GM19467 (cell line): ENCODE data around the gene UBB.
A peak's percentile ranks its signal among the peaks of the same experiment; 100 is the strongest.
"Not testable (repeated sequence)": the region's sequence is repeated elsewhere in the genome, so short reads cannot be mapped to it uniquely, and the experiment has no call there.

Source experiments
- ATAC-seq: cut with Tn5 transposase; IDR thresholded peaks from one replicate; pipeline ENCODE4 v1.9.1; 2021; ENCODE audit warnings: mild to moderate bottlenecking, moderate library complexity; ENCODE audit not compliant: unreplicated experiment

UBB gene

GRCh38 chr17:16374146-16374938 lies 6.5 kb upstream of the UBB start:
- no peak for ATAC-seq

GRCh38 chr17:16377941-16378341 lies 3.0 kb upstream of the UBB start:
- no peak for ATAC-seq

GRCh38 chr17:16378636-16379282 lies 2.1 kb upstream of the UBB start:
- ATAC-seq = no peak

- ATAC-seq = no peak
These were observed 1.2 kb upstream of the UBB start for GRCh38 chr17:16379654-16380053.

GRCh38 chr17:16381496-16381820 lies 567 bp downstream of the UBB start:
- ATAC-seq = no peak

GRCh38 chr17:16383216-16383615 lies 2.3 kb downstream of the UBB start:
- ATAC-seq = no peak

GRCh38 chr17:16383772-16384287 lies 2.9 kb downstream of the UBB start:
- ATAC-seq = no peak

GRCh38 chr17:16384557-16384956 lies 3.7 kb downstream of the UBB start:
- no peak for ATAC-seq

GRCh38 chr17:16386126-16386507 lies 5.2 kb downstream of the UBB start:
- ATAC-seq = not testable (repeated sequence)

GRCh38 chr17:16391451-16391850 lies 10.6 kb downstream of the UBB start:
- no peak for ATAC-seq

GRCh38 chr17:16392491-16392890 lies 11.6 kb downstream of the UBB start:
- ATAC-seq = not testable (repeated sequence)

GRCh38 chr17:16395887-16396286 lies 15.0 kb downstream of the UBB start:
- ATAC-seq = not testable (repeated sequence)

- not testable (repeated sequence) for ATAC-seq
These were observed 15.8 kb downstream of the UBB start for GRCh38 chr17:16396693-16397092.

GRCh38 chr17:16398270-16399267 lies 17.7 kb downstream of the UBB start:
- peak; percentile 56 for ATAC-seq

GRCh38 chr17:16403847-16404246 lies 23.0 kb downstream of the UBB start:
- not testable (repeated sequence) for ATAC-seq

GRCh38 chr17:16406742-16407674 lies 26.1 kb downstream of the UBB start:
- no peak for ATAC-seq

- peak; percentile 81 for ATAC-seq
These were observed 27.2 kb downstream of the UBB start for GRCh38 chr17:16407911-16408588.

GRCh38 chr17:16415031-16415924 lies 34.4 kb downstream of the UBB start, which contains the start of gene TRPV2:
TSS of gene TRPV2 (plus strand) at chr17:16415571. CDS start at chr17:16417669, 2,098 bp downstream.
- ATAC-seq = no peak
